Measurements from ENCODE around the gene RCL1.

The RCL1 gene

GRCh38 chr9:4796530-4796929, 3.8 kb downstream of the RCL1 start:
- H3K36me3 Mint-ChIP-seq (ENCODE audit: low read depth): peaks cover 33% of the 10 kb centered on the region
- peaks cover 63% of the 10 kb centered on the region for H3K4me1 Mint-ChIP-seq (ENCODE audit: low read depth)
- H3K27me3 Mint-ChIP-seq: no peaks in the 10 kb centered on the region
- H3K9me3 Mint-ChIP-seq: no peaks in the 10 kb centered on the region
- no peak overlapping the region for H3K27ac Mint-ChIP-seq
- H3K4me3 Mint-ChIP-seq: no peak overlapping the region

DNA sequence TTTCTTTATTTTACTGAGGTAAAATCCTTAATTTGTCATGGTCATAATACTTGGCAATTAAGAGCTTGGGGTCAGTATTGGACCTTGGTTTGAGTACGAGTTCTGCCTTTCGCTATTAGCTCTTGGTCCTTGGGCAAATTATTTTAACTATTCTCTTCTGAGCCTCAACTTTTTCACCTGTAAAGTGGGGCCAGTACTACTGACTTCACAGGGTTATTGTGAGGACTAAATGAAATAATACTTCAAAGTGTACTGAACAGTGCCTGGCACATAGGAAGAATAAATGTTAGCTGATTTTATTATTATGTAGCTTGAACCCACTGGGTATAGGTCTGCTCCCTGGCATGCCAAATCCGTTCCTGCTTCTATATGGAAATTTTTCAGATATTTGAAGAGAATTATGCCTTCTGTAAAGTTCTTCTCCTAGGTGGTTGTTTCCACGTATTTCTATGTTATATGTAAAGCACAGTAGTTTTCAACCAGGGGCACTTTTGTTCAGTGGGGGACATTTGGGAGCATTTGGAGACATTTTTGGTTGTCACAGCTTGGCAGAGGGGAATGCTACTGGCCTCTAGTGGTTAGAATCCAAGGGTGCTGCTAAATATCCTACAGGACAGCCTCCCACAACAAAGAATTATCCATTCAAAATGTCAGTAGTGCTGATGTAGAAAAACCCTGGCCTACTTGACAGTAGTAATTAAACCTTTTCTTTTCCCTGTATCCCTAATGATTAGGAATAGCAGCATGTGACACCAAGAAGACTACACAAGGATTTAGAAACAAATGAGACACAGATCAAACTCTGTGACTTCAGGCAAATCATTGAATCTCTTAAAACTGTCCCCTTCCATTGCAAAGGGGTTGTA, 4.5 kb downstream of the RCL1 start:
- Mint-ChIP-seq H3K4me3 (no peak overlapping the region), H3K4me1 (ENCODE audit: low read depth) (peaks cover 58% of the 10 kb centered on the region), H3K9me3 (no peaks in the 10 kb centered on the region), H3K36me3 (ENCODE audit: low read depth) (peaks cover 33% of the 10 kb centered on the region), H3K27ac (no peak overlapping the region), H3K27me3 (no peaks in the 10 kb centered on the region)

DNA sequence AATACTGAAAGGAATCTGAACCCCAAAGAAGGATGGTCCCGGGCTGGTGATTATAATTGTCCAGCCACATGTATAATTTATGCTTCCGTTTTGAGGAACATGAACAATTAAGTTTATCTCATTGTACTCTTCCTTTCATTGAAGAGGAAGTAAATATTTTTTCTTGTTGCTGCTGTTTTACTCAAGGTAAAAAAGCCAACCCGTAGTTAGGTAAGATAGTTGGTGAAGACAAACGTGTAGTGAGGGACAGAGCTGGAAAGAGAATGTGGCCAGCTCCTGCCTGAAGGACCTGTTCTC, 5.1 kb downstream of the RCL1 start:
- no peak overlapping the region for H3K4me3 Mint-ChIP-seq
- no peak overlapping the region for H3K27ac Mint-ChIP-seq
- H3K36me3 Mint-ChIP-seq (ENCODE audit: low read depth): peaks cover 34% of the 10 kb centered on the region
- H3K9me3 Mint-ChIP-seq: no peaks in the 10 kb centered on the region
- no peaks in the 10 kb centered on the region for H3K27me3 Mint-ChIP-seq
- peaks cover 56% of the 10 kb centered on the region for H3K4me1 Mint-ChIP-seq (ENCODE audit: low read depth)

- Mint-ChIP-seq H3K27me3 (no peaks in the 10 kb centered on the region), H3K4me1 (ENCODE audit: low read depth) (peaks cover 56% of the 10 kb centered on the region), H3K36me3 (ENCODE audit: low read depth) (peaks cover 40% of the 10 kb centered on the region), H3K27ac (no peak overlapping the region), H3K4me3 (no peak overlapping the region), H3K9me3 (no peaks in the 10 kb centered on the region)
Observed at GRCh38 chr9:4798281-4799032, 5.7 kb downstream of the RCL1 start.

GRCh38 chr9:4799033-4799430, 6.3 kb downstream of the RCL1 start:
- H3K9me3 Mint-ChIP-seq: no peaks in the 10 kb centered on the region
- H3K4me1 Mint-ChIP-seq (ENCODE audit: low read depth): peaks cover 53% of the 10 kb centered on the region
- H3K4me3 Mint-ChIP-seq: no peak overlapping the region
- peaks cover 44% of the 10 kb centered on the region for H3K36me3 Mint-ChIP-seq (ENCODE audit: low read depth)
- H3K27me3 Mint-ChIP-seq: no peaks in the 10 kb centered on the region
- H3K27ac Mint-ChIP-seq: no peak overlapping the region

GRCh38 chr9:4799775-4800174, 7.0 kb downstream of the RCL1 start:
- Mint-ChIP-seq H3K27ac (no peak overlapping the region), H3K4me3 (no peak overlapping the region), H3K9me3 (no peaks in the 10 kb centered on the region), H3K27me3 (no peaks in the 10 kb centered on the region), H3K4me1 (ENCODE audit: low read depth) (peaks cover 46% of the 10 kb centered on the region), H3K36me3 (ENCODE audit: low read depth) (peaks cover 38% of the 10 kb centered on the region)

GRCh38 chr9:4801156-4801555, 8.4 kb downstream of the RCL1 start:
- Mint-ChIP-seq H3K27me3 (no peaks in the 10 kb centered on the region), H3K9me3 (peaks cover 8% of the 10 kb centered on the region), H3K4me1 (ENCODE audit: low read depth) (peaks cover 38% of the 10 kb centered on the region), H3K36me3 (ENCODE audit: low read depth) (peaks cover 39% of the 10 kb centered on the region), H3K4me3 (no peak overlapping the region), H3K27ac (no peak overlapping the region)

GRCh38 chr9:4803670-4804530, 11.2 kb downstream of the RCL1 start:
- Mint-ChIP-seq H3K27me3 (no peaks in the 10 kb centered on the region), H3K4me1 (ENCODE audit: low read depth) (peaks cover 38% of the 10 kb centered on the region), H3K27ac (no peak overlapping the region), H3K36me3 (ENCODE audit: low read depth) (peaks cover 48% of the 10 kb centered on the region), H3K9me3 (peaks cover 17% of the 10 kb centered on the region), H3K4me3 (no peak overlapping the region)

DNA sequence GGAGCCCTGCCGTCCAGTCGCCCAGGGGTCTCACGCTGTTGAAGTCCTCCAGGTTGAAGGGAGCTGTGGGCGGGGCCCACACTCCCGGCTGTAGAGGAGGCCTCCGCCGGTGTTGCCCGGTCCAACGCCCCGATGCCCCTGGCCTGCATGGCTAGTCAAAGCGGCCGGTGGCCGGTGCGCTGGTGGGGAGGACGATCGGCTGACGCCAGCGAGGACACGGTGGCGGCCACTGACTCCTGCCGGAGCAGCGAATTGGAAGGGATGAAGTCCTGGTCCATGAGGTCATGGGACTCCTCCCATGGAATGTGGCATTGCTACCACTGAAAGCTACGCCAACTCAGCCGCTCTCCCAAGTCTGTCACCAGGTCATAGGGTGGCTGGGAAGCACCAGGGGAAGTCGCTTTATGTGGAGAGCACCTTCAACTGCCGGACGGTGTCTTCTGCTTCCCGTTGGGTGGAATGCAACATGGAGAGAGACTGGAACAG, 11.8 kb downstream of the RCL1 start:
- H3K4me3 Mint-ChIP-seq: no peak overlapping the region
- H3K36me3 Mint-ChIP-seq (ENCODE audit: low read depth): peaks cover 54% of the 10 kb centered on the region
- H3K27ac Mint-ChIP-seq: no peak overlapping the region
- H3K27me3 Mint-ChIP-seq: no peaks in the 10 kb centered on the region
- peaks cover 34% of the 10 kb centered on the region for H3K4me1 Mint-ChIP-seq (ENCODE audit: low read depth)
- H3K9me3 Mint-ChIP-seq: peaks cover 17% of the 10 kb centered on the region

DNA sequence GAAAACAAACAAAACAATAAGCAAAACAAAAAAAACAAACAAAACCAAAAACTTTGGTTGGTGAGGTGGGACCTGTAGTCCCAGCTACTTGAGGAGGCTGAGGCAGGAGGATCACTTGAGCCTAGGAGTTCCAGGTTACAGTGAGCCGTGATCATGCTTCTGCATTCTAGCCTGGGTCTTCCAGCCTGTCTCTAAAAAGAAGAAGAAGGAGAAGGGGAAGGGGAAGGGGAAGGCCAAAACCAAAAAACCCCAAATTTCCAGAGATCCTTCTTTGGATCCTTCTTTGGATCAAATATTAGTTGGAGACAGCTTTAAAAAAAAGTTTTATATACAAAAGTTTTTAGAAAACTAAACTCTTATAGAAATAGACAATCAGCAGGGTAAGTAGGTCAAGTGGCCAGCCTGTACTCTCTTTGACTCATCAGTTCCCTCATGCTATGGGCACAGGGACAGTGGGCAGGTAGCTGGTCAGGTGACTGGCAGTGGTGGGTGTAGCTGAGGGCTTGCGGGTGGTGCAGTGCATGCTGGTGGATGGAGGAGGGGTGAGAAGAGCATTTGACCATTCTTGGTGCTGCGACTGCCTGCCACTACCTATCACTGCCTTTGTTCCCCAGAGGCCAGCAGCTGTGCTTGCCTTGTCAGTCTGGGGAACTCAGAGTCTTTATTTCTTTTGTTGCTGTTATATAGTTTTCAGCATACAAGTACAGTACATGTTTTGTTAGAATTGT, 12.6 kb downstream of the RCL1 start:
- Mint-ChIP-seq H3K9me3 (peaks cover 17% of the 10 kb centered on the region), H3K36me3 (ENCODE audit: low read depth) (peaks cover 54% of the 10 kb centered on the region), H3K4me1 (ENCODE audit: low read depth) (peaks cover 33% of the 10 kb centered on the region), H3K4me3 (no peak overlapping the region), H3K27ac (no peak overlapping the region), H3K27me3 (no peaks in the 10 kb centered on the region)

- no peak overlapping the region for H3K4me3 Mint-ChIP-seq
- H3K27me3 Mint-ChIP-seq: no peaks in the 10 kb centered on the region
- peaks cover 18% of the 10 kb centered on the region for H3K9me3 Mint-ChIP-seq
- H3K27ac Mint-ChIP-seq: no peak overlapping the region
- peaks cover 61% of the 10 kb centered on the region for H3K36me3 Mint-ChIP-seq (ENCODE audit: low read depth)
- H3K4me1 Mint-ChIP-seq (ENCODE audit: low read depth): peaks cover 66% of the 10 kb centered on the region
Observed at GRCh38 chr9:4810565-4810964, 17.8 kb downstream of the RCL1 start.

DNA sequence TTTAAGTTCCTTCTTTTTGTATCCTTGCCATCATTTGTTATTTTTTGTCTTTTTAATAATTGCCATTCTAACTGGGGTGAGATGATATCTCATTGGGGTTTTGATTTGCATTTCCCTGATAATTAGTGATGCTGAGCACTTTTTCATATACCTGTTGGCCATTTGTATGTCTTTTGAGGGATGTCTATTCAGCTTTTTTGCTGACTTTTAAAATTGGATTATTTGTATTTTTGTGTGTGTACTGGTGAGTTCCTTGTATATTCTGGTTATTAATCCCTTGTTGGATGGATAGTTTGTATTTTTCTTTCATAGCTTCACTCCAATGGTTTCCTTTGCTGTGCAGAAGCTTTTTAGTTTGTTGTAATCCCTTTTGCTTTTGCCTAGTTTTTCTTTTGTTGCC, 19.1 kb downstream of the RCL1 start:
- no peak overlapping the region for H3K27ac Mint-ChIP-seq
- H3K27me3 Mint-ChIP-seq: no peaks in the 10 kb centered on the region
- peaks cover 9% of the 10 kb centered on the region for H3K9me3 Mint-ChIP-seq
- H3K4me3 Mint-ChIP-seq: no peak overlapping the region
- H3K36me3 Mint-ChIP-seq (ENCODE audit: low read depth): peaks cover 51% of the 10 kb centered on the region
- H3K4me1 Mint-ChIP-seq (ENCODE audit: low read depth): peaks cover 70% of the 10 kb centered on the region

DNA sequence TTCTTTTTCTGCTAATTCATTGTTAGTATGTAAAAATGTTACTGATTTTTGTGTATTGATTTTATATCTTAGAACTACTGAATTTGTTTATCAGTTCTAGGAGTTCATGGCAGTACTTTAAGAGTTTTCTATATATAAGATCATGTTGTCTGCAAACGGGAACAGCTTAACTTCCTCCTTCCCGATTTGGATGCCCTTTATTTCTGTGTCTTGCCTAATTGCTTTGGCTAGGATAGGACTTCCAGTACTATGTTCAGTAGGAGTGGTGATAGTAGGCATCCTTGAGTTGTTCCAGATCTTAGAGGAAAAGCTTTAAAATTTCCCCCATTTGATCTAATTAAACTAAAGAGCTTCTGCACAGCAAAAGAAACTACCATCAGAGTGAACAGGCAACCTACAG, 20.1 kb downstream of the RCL1 start:
- peaks cover 64% of the 10 kb centered on the region for H3K4me1 Mint-ChIP-seq (ENCODE audit: low read depth)
- H3K27me3 Mint-ChIP-seq: no peaks in the 10 kb centered on the region
- H3K36me3 Mint-ChIP-seq (ENCODE audit: low read depth): peaks cover 46% of the 10 kb centered on the region
- peaks cover 4% of the 10 kb centered on the region for H3K9me3 Mint-ChIP-seq
- no peak overlapping the region for H3K4me3 Mint-ChIP-seq
- H3K27ac Mint-ChIP-seq: no peak overlapping the region

- Mint-ChIP-seq H3K4me1 (ENCODE audit: low read depth) (peaks cover 53% of the 10 kb centered on the region), H3K27ac (peak overlapping the region; percentile 2), H3K27me3 (no peaks in the 10 kb centered on the region), H3K9me3 (peaks cover 4% of the 10 kb centered on the region), H3K4me3 (no peak overlapping the region), H3K36me3 (ENCODE audit: low read depth) (peaks cover 35% of the 10 kb centered on the region)
Observed at GRCh38 chr9:4814913-4815312, 22.2 kb downstream of the RCL1 start.
